Measurements from ENCODE around the gene GOLIM4.
"Not testable (repeated sequence)": the region's sequence is repeated elsewhere in the genome, so short reads cannot be mapped to it uniquely, and the experiment has no call there.

GOLIM4 gene

DNA sequence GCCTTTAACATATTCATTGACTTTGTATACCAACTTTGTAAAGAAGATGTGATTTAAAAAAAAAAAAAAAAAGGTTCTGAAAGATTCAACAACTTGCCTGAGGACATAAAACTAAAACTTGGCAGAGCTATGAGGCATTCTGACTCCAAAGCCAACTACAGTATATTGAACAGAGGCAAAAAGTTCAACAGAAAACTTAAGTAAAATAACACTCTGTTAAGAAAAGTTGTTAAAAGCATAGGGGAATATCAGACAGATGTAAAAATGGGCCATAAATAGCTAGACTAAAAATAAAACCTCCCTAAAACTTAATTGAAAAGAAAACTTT lies 23.4 kb downstream of the GOLIM4 start:
- DNase-seq (ENCODE audit: low spot score), result no peak

DNA sequence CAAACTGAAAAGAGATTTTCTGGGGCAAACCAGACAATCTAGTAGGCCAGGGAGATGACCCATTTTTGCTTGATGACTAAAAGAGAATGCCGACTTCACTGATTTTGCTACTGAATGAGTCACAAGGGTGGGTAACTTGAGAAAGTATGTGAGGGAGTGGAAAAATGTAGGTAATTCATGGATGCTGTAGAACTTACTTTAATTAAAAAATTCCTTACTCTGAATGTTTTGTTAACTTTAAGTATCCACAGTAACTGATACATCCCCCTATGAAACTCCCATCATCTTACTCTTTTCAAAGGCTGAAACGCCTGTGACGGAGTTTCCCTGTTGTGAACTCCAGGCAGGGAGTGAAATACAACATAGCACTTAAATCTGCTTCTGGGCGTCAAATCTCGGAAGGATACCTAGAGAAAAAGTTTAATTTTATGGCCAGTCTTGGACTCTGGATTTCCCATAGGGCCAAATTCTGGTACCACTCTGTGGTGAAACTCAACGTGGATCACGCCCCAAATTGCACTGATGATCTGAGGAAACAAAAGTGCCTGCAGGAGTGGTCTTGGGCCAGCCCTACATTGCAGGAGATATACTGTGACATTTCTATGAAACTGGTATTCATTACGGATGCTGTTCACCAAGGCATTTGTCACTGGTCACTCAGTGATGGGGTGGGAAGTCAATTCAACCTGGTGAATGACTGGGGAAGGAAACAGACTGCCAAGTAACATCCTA lies 24.0 kb downstream of the GOLIM4 start:
- no peak for DNase-seq (ENCODE audit: low spot score)

- no peak for DNase-seq (ENCODE audit: low spot score)
Observed at GRCh38 chr3:168070919-168071318, 24.8 kb downstream of the GOLIM4 start.

- DNase-seq (ENCODE audit: low spot score), result no peak
Observed at GRCh38 chr3:168068346-168068745, 27.4 kb downstream of the GOLIM4 start.

- DNase-seq (ENCODE audit: low spot score), result no peak
Observed at GRCh38 chr3:168066882-168067281, 28.8 kb downstream of the GOLIM4 start.

- no peak for DNase-seq (ENCODE audit: low spot score)
Observed at GRCh38 chr3:168065569-168065968, 30.2 kb downstream of the GOLIM4 start.

GRCh38 chr3:168063122-168063521 lies 32.6 kb downstream of the GOLIM4 start:
- no peak for DNase-seq (ENCODE audit: low spot score)

DNA sequence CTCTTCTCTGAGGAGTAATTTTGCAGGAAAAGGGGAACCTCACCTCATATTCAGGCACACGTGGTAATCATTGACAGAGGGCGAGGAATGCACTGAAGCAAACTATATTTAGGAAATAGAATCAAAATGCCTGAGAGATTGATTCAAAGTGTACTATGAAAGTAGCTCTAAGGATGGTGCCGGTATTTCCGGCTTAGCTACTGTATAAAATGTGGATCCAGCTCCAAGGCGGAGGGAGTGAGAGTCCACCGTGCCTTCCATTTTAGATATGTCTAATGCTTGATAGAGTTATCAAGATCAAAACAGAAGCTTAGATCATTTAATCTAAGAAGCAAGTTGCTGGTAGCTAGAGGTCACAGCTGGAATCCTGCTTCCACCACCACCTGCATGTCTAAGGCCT lies 33.0 kb downstream of the GOLIM4 start:
- no peak for DNase-seq (ENCODE audit: low spot score)

GRCh38 chr3:168061332-168061996 lies 34.3 kb downstream of the GOLIM4 start:
- DNase-seq (ENCODE audit: low spot score), result peak; percentile 44

- no peak for DNase-seq (ENCODE audit: low spot score)
Observed at GRCh38 chr3:168060317-168060716, 35.4 kb downstream of the GOLIM4 start.

DNA sequence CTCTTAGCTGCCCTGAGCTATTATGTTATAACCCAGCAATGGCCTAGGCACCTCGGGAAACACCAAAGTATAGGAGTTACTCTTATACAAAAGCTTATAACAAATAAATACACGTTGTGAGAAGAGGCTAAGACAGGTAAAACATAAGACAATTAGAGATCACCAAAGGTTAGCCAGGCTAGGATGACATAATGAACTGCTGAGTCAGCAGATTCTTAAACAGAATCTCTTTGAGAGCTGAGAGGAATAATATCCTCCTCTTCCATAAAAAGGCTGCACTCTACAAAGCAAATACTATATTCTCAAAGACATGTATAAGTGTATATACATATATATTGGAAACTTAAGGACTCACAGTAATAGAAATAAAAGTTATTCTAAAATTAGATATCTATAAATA lies 37.2 kb downstream of the GOLIM4 start:
- no peak for DNase-seq (ENCODE audit: low spot score)

DNA sequence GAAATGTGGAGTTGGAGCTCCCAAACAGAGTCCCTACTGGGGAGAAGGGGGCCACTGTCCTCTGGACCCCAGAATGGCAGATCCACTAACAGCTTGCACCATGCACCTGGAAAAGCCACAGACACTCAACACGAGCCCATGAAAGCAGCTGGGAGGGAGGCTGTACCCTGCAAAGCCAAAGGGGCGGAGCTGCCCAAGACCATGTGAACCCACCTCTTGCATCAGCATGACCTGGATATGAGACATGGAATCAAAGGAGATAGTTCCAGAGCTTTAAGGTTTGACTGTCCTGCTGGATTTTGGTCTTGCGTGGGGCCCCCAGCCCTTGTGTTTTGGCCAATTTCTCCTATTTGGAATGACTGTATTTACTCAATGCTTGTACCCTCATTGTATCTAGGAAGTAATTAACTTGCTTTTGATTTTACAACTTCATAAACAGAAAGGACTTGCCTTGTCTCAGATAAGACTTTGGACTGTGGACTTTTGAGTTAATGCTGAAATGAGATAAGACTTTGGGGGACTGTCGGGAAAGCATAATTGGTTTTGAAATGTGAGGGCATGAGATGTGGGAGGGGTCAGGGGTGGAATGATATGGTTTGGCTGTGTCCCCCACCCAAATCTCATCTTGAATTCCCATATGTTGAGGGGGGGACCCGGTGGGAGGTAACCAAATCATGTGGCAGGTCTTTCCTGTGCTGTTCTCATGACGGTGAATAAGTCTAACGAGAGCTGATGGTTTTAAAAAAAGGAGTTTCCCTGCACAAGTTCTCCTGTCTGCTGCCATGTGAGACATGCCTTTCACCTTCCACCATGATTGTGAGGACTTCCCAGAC lies 39.1 kb downstream of the GOLIM4 start:
- not testable (repeated sequence) for DNase-seq (ENCODE audit: low spot score)

GRCh38 chr3:168054447-168054846 lies 41.3 kb downstream of the GOLIM4 start:
- no peak for DNase-seq (ENCODE audit: low spot score)

- no peak for DNase-seq (ENCODE audit: low spot score)
Observed at GRCh38 chr3:168053115-168053514, 42.6 kb downstream of the GOLIM4 start.

DNA sequence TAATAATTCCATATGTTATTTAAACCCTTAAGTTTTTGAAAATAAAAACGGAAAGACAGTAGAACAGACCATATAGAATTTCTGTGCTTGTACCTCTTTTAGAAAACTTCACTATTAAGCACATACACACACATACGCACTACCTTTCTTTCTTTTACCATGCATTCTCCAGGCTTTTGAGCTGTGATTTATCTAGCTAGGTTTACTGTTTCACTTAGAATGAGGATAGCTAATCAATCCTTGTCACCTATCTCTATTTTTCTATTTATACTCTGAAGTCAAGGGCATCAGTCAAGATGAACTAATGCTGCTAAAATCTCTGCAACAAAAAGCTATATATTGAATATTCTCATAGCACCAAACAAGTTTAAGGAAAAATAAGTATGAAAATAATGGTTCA lies 43.2 kb downstream of the GOLIM4 start:
- DNase-seq (ENCODE audit: low spot score), result no peak

DNA sequence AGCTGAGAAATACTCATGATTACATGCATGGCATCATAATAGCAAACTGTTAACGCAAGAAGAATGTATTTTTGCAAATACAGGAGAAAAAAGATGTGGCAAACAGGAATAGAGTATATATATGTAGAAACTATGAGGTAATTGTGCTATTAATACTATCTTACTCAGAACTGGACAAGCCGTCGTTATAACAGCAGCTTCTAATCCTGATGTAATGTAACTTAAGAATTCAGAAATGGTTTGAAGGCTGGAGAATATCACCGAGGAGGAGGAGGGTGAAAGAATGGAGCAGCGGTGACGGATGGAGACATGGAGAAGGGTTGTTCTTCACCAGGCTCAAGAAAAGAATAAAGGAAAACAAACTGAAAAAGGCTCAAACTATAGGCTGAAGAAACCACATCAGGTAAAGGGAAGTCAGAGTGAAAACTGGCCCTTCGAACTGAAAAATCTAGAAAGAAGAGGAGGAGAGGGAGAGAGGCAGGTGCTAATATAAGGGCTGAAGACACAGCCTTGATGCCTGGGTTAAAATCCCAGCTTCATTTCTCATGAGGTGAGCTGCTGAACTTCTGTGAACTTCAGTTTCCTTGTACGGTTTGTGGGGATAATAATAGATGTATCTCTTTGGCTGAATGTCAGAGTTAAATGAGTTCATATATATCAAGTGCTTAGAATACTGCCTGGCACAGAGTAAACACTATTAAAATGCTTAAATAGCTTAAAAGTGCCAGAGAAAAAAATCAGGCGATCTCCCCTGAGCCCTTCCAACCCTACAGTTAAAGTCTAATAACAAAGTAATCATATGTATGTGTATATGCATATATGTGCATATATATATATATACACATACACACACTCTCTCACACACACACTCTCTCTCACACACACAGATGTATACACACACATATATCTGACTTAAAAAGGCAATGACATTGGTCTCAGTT lies 43.9 kb downstream of the GOLIM4 start:
- no peak for DNase-seq (ENCODE audit: low spot score)

- no peak for DNase-seq (ENCODE audit: low spot score)
Observed at GRCh38 chr3:168051070-168051469, 44.7 kb downstream of the GOLIM4 start.

- DNase-seq (ENCODE audit: low spot score), result no peak
Observed at GRCh38 chr3:168049367-168049974, 46.3 kb downstream of the GOLIM4 start.

- no peak for DNase-seq (ENCODE audit: low spot score)
Observed at GRCh38 chr3:168048414-168049330, 47.1 kb downstream of the GOLIM4 start.

DNA sequence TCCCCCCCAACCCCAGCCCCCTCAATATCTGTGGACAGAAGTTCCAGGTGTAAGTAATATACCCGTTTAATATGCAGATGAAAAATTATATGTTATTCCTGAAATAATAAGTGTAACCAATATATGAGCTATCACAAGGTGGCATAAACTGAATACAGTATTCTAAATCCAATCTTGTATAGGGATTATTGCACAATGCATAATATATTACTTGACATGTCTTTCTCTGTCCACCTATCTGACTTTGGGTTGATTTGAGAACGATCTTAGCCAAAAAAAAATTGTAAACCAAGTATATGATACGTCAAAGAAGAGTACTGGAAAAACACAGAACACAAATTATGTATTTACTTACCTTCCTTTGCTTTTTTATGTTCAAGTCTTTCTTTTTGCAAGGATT lies 47.8 kb downstream of the GOLIM4 start:
- DNase-seq (ENCODE audit: low spot score), result no peak
